Tibial nerve (tissue), 4 donors: ENCODE measurements around the gene ZDHHC8. TPM values are rescaled to one million over a fixed set of nuclear protein-coding genes. Genes with fewer than 3 reads are reported as not detected.

Experiments
- DNase-seq, 2 donors: peaks; one replicate each; pipeline ENCODE4 v3.0.0-alpha.2; 2019; ENCODE audit warnings: low spot score in 2 of 2
- H3K27ac ChIP-seq, 4 donors: fragments of 200-600 bp; sonication (generic) in 3 of 4; one replicate each; pipeline ENCODE4 v1.5.1; 2017 to 2019; ENCODE audit warnings: mild to moderate bottlenecking in 1 of 4
- H3K27me3 ChIP-seq, 2 donors: fragments of 200-600 bp; sonication (generic) in 1 of 2; one replicate each; pipeline versions ENCODE4 v1.5.1 to v1.6.0; 2017 to 2019
- H3K36me3 ChIP-seq, 3 donors: fragments of 200-600 bp; sonication (generic); one replicate each; pipeline ENCODE4 v1.5.1; 2018 to 2019
- H3K4me1 ChIP-seq, 4 donors: fragments of 200-600 bp; sonication (generic) in 3 of 4; one replicate each; pipeline ENCODE4 v1.5.1; 2017 to 2019
- H3K4me3 ChIP-seq, 4 donors: fragments of 200-600 bp; sonication (generic) in 3 of 4; one replicate each; pipeline ENCODE4 v1.5.1; 2017 to 2019; ENCODE audit warnings: mild to moderate bottlenecking in 1 of 4, moderate library complexity in 1 of 4
- H3K9me3 ChIP-seq, 4 donors: fragments of 200-600 bp; sonication (generic) in 3 of 4; one replicate each; pipeline ENCODE4 v1.5.1; 2017 to 2019
- CTCF ChIP-seq, 5 experiments: fragments of 200-600 bp in 3 of 5; fragments of 450-650 bp in 2 of 5; sonication (generic) in 3 of 5; IDR thresholded peaks; one replicate each; pipeline ENCODE4 v1.5.1; 2016 to 2019; ENCODE audit warnings: antibody characterized with exemption in 5 of 5, mild to moderate bottlenecking in 3 of 5, moderate library complexity in 2 of 5
- EP300 ChIP-seq, 2 donors: sonication (generic); formaldehyde crosslinking; IDR thresholded peaks; one replicate each; pipeline ENCODE4 v1.6.1; 2017; ENCODE audit warnings: antibody characterized with exemption in 2 of 2, mild to moderate bottlenecking in 1 of 2
- POLR2A ChIP-seq, 2 donors: fragments of 450-650 bp; IDR thresholded peaks; one replicate each; pipeline ENCODE4 v1.6.1; 2017; ENCODE audit warnings: antibody characterized with exemption in 2 of 2, mild to moderate bottlenecking in 2 of 2, moderate library complexity in 2 of 2
- WGBS, 2 donors: methylation state at CpG; one replicate each; pipeline ENCODE4 v1.1.5; 2018; 5-methylcytosine and 5-hydroxymethylcytosine counted together
- total RNA-seq, 4 donors: library from RNA; depleted of rRNA; stranded (reverse); fragments of >200 nt; gene quantifications; one replicate each; pipeline ENCODE4 v1.1.0, GENCODE V29; 2016

Gene ZDHHC8
- total RNA-seq, 4 donors from 2014 or later: 40.6 to 53.7 (median 47.4) TPM

GRCh38 chr22:20111045-20111688 is 20.4 kb upstream of the ZDHHC8 start:
- DNase-seq: no peak
- H3K4me3 ChIP-seq: no peak overlapping the region
- TF ChIP-seq EP300 (IDR thresholded peaks at IDR 0.05) (no peak), CTCF (IDR thresholded peaks at IDR 0.05) (no peak), POLR2A (IDR thresholded peaks at IDR 0.05) (no peak)
- peaks cover 0 to 99% (median 35%) of the 10 kb centered on the region in 3 donors for H3K36me3 ChIP-seq
- no peaks in the 10 kb centered on the region for H3K27me3 ChIP-seq
- H3K27ac ChIP-seq: no peak overlapping the region
- 59% methylated on average over 13 to 14 of the region's 14 CpGs for WGBS, 2 donors
- H3K9me3 ChIP-seq: no peaks in the 10 kb centered on the region
- H3K4me1 ChIP-seq: peaks cover 0 to 40% (median 15%) of the 10 kb centered on the region in 4 donors

DNA sequence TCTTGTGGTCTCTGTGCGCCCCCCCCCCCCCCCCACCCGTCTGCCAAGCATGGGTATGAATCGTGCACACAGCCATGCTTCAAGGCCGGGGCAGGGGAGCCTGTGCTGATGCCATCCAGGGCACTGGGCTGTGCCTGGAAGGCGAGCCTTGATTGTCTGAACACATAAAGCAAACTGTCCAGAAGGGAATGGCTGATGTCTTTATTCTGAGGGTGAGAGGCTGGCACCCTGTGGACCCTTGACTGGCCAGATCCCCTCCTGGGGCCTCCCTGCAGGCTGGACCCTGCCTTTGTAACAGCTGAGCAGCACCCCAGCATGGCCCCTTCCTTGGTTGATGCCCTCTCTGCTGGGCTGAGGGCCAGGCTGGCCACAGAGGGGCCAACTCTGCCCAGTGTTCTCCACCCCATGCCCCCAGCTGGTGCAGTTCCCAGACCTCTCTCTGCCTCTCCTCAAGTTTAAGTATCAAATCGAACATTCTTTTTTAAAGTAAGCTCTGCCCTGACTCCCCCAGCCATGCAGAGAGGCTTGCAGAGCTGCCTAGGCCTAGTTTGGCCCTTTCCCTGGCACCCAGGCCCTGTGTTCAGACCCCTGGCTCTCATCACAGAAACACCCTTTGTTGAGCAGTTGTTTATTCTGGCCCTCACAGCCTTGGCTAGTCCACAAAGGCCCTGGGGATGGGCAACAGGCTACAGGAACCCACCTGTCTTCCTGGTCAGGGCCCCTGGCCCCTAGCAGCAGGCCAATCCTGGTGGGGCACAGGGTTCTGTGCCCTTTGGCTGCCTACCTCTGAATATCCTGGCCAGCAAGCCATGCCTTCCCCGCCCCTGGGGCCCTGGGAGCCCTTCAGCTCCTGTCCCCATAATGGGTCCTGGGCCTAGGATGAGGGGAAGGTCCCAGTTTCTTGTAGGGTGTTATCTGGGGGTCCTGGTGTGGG is 19.6 kb upstream of the ZDHHC8 start:
- Histone ChIP-seq H3K36me3 (peaks cover 0 to 91% (median 29%) of the 10 kb centered on the region in 3 donors), H3K27me3 (no peaks in the 10 kb centered on the region), H3K4me1 (peaks cover 0 to 45% (median 19%) of the 10 kb centered on the region in 4 donors), H3K27ac (peak overlapping the region in 1 of 4 donors; percentile 60), H3K4me3 (no peak overlapping the region), H3K9me3 (no peaks in the 10 kb centered on the region)
- WGBS, 2 donors: 45 to 47% methylated on average over 2 to 6 of the region's 7 CpGs
- TF ChIP-seq CTCF (IDR thresholded peaks at IDR 0.05) (no peak), EP300 (IDR thresholded peaks at IDR 0.05) (no peak), POLR2A (IDR thresholded peaks at IDR 0.05) (no peak)
- DNase-seq: no peak

GRCh38 chr22:20112623-20113511 is 18.7 kb upstream of the ZDHHC8 start:
- no peak for DNase-seq
- H3K36me3 ChIP-seq: peaks cover 0 to 82% (median 20%) of the 10 kb centered on the region in 3 donors
- no peaks in the 10 kb centered on the region for H3K27me3 ChIP-seq
- no peaks in the 10 kb centered on the region for H3K9me3 ChIP-seq
- peaks cover 0 to 47% (median 20%) of the 10 kb centered on the region in 4 donors for H3K4me1 ChIP-seq
- TF ChIP-seq CTCF (IDR thresholded peaks at IDR 0.05): no peak
- no peak for TF ChIP-seq POLR2A (IDR thresholded peaks at IDR 0.05)
- TF ChIP-seq EP300 (IDR thresholded peaks at IDR 0.05): no peak
- no peak overlapping the region for H3K27ac ChIP-seq
- 81 to 82% methylated on average over 15 to 25 of the region's 26 CpGs for WGBS, 2 donors
- H3K4me3 ChIP-seq: no peak overlapping the region

GRCh38 chr22:20113551-20114310 is 17.9 kb upstream of the ZDHHC8 start:
- Histone ChIP-seq H3K4me1 (peaks cover 0 to 55% (median 27%) of the 10 kb centered on the region in 4 donors), H3K27ac (no peak overlapping the region), H3K9me3 (no peaks in the 10 kb centered on the region), H3K27me3 (no peaks in the 10 kb centered on the region), H3K36me3 (peaks cover 0 to 74% (median 12%) of the 10 kb centered on the region in 3 donors), H3K4me3 (no peak overlapping the region)
- TF ChIP-seq POLR2A (IDR thresholded peaks at IDR 0.05) (no peak), EP300 (IDR thresholded peaks at IDR 0.05) (no peak), CTCF (IDR thresholded peaks at IDR 0.05) (no peak)
- WGBS, 2 donors: 82 to 89% methylated on average over 11 to 19 of the region's 19 CpGs
- DNase-seq: no peak
